Neural cell (in vitro differentiated cells): ENCODE results near the gene PRORP.

Experiments
- EZH2 ChIP-seq: fragments of 200-600, 300-800 bp; shearing (Covaris generic), sonication (generic); IDR thresholded peaks from 2 replicates; pipeline ENCODE4 v1.6.1; 2014; ENCODE audit warnings: antibody characterized with exemption, low read length, borderline replicate concordance, mild to moderate bottlenecking; ENCODE audit not compliant: insufficient read depth, poor library complexity, severe bottlenecking
- SMC3 ChIP-seq: fragments of 450-650 bp; conservative IDR thresholded peaks from 2 replicates; pipeline ENCODE4 v1.6.1; 2014; ENCODE audit warnings: antibody characterized with exemption, mild to moderate bottlenecking, moderate library complexity; ENCODE audit not compliant: poor library complexity
- TF ChIP-seq, protein P1 (sequence below): IDR thresholded peaks from 2 replicates; pipeline ENCODE4 v1.6.1; 2012; ENCODE audit warnings: borderline replicate concordance
- TF ChIP-seq, protein P2 (sequence below): fragments of 450-650 bp; IDR thresholded peaks from 2 replicates; pipeline ENCODE4 v1.5.1; 2014; ENCODE audit warnings: antibody characterized with exemption, mild to moderate bottlenecking, moderate library complexity; ENCODE audit not compliant: poor library complexity, severe bottlenecking

DNA sequence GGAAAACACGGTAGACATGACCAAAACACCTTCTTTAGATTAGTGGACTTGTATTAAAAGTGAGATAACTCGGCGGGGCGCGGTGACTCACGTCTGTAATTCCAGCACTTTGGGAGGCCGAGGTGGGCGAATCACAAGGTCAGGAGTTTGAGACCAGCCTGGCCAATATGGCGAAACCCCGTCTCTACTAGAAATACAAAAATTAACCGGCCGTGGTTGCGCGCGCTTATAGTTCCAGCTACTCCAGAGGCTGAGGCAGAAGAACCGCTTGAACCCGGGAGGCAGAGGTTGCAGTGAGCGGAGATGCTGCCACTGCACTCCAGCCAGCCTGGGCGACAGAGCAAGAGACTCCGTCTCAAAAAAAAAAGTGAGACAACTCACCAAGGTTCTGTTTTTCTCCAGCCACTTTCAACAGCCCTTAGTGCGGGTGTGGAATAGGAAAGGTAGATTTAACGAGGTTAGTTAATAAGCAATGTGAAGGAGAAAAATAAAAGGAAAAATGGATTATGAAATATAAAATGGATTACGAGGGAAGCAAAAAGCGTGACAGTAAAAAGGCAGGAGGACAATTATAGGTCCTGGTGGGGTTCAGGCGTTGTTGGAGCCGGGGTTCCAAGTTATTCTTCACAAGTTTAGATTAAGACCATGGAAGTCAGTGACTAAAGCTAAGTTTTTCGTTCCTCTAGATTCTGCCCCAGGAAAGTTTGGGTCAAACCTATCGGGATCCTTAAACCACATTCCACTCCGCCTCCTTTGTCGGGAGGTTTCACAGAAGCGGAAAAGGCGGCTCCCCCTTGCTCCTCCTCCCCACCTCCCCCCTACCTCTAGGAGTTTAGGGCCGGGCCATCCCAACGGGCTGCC, 1.1 kb upstream of the PRORP start:
- TF ChIP-seq, protein P1, sequence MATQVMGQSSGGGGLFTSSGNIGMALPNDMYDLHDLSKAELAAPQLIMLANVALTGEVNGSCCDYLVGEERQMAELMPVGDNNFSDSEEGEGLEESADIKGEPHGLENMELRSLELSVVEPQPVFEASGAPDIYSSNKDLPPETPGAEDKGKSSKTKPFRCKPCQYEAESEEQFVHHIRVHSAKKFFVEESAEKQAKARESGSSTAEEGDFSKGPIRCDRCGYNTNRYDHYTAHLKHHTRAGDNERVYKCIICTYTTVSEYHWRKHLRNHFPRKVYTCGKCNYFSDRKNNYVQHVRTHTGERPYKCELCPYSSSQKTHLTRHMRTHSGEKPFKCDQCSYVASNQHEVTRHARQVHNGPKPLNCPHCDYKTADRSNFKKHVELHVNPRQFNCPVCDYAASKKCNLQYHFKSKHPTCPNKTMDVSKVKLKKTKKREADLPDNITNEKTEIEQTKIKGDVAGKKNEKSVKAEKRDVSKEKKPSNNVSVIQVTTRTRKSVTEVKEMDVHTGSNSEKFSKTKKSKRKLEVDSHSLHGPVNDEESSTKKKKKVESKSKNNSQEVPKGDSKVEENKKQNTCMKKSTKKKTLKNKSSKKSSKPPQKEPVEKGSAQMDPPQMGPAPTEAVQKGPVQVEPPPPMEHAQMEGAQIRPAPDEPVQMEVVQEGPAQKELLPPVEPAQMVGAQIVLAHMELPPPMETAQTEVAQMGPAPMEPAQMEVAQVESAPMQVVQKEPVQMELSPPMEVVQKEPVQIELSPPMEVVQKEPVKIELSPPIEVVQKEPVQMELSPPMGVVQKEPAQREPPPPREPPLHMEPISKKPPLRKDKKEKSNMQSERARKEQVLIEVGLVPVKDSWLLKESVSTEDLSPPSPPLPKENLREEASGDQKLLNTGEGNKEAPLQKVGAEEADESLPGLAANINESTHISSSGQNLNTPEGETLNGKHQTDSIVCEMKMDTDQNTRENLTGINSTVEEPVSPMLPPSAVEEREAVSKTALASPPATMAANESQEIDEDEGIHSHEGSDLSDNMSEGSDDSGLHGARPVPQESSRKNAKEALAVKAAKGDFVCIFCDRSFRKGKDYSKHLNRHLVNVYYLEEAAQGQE: no peak
- TF ChIP-seq SMC3 (no peak), EZH2 (no peak)
- TF ChIP-seq, protein P2, sequence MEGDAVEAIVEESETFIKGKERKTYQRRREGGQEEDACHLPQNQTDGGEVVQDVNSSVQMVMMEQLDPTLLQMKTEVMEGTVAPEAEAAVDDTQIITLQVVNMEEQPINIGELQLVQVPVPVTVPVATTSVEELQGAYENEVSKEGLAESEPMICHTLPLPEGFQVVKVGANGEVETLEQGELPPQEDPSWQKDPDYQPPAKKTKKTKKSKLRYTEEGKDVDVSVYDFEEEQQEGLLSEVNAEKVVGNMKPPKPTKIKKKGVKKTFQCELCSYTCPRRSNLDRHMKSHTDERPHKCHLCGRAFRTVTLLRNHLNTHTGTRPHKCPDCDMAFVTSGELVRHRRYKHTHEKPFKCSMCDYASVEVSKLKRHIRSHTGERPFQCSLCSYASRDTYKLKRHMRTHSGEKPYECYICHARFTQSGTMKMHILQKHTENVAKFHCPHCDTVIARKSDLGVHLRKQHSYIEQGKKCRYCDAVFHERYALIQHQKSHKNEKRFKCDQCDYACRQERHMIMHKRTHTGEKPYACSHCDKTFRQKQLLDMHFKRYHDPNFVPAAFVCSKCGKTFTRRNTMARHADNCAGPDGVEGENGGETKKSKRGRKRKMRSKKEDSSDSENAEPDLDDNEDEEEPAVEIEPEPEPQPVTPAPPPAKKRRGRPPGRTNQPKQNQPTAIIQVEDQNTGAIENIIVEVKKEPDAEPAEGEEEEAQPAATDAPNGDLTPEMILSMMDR: no peak
